NB4 (cell line): Measurements from ENCODE around the gene ZNF519.

Experiments
- DNase-seq: peaks from one replicate; pipeline ENCODE4 v3.0.0; 2010; ENCODE audit warnings: low read depth
- H3K4me3 ChIP-seq: one replicate; pipeline ENCODE4 v1.5.1; 2011; ENCODE audit warnings: mild to moderate bottlenecking, low read depth, low read length, moderate library complexity
- MYC ChIP-seq: IDR thresholded peaks from 2 replicates; pipeline ENCODE4 v1.6.1; 2011; ENCODE audit warnings: low read depth, low read length
- POLR2A ChIP-seq: IDR thresholded peaks from 2 replicates; pipeline ENCODE4 v1.6.1; 2011; ENCODE audit warnings: mild to moderate bottlenecking; ENCODE audit not compliant: insufficient read length; ENCODE audit errors: extremely low read depth
- TF ChIP-seq, protein P1 (sequence below): IDR thresholded peaks from 2 replicates; pipeline ENCODE4 v1.6.1; 2011; ENCODE audit warnings: low read depth, low read length
- TF ChIP-seq, protein P2 (sequence below): IDR thresholded peaks from one replicate; pipeline ENCODE4 v1.5.1; 2012; ENCODE audit warnings: low read depth, low read length

The ZNF519 gene

DNA sequence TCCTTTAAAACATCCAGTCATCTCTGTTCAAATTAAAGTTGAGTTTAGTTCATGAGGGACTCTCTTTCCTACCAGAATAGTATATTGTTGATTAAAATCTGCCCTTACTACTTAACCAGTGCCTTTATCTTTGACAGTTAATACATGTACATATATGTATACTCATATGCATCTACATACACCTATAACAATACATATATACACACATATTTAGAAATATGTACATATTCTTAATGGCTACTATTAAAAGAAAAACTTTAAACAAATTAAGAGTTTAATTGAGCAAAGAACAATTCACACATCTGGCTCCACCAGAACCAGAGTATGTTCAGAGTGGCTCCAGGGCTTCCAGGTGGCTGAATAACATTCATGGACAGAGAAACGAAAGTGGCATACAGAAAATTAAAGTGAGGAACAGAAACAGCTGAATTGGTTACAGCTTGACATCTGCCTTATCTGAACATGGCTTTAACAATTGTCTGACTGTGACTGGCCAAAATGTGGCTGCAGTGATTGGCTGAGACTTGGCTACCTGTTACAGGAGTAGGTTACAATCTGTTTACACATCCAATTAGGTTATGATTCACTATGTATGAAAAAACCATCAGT lies 38.8 kb downstream of the ZNF519 start:
- TF ChIP-seq POLR2A (no peak), MYC (no peak)
- TF ChIP-seq, protein P1, sequence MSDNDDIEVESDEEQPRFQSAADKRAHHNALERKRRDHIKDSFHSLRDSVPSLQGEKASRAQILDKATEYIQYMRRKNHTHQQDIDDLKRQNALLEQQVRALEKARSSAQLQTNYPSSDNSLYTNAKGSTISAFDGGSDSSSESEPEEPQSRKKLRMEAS = no peak
- TF ChIP-seq, protein P2, sequence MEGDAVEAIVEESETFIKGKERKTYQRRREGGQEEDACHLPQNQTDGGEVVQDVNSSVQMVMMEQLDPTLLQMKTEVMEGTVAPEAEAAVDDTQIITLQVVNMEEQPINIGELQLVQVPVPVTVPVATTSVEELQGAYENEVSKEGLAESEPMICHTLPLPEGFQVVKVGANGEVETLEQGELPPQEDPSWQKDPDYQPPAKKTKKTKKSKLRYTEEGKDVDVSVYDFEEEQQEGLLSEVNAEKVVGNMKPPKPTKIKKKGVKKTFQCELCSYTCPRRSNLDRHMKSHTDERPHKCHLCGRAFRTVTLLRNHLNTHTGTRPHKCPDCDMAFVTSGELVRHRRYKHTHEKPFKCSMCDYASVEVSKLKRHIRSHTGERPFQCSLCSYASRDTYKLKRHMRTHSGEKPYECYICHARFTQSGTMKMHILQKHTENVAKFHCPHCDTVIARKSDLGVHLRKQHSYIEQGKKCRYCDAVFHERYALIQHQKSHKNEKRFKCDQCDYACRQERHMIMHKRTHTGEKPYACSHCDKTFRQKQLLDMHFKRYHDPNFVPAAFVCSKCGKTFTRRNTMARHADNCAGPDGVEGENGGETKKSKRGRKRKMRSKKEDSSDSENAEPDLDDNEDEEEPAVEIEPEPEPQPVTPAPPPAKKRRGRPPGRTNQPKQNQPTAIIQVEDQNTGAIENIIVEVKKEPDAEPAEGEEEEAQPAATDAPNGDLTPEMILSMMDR = no peak
- no peak overlapping the region for H3K4me3 ChIP-seq
- no peak for DNase-seq

DNA sequence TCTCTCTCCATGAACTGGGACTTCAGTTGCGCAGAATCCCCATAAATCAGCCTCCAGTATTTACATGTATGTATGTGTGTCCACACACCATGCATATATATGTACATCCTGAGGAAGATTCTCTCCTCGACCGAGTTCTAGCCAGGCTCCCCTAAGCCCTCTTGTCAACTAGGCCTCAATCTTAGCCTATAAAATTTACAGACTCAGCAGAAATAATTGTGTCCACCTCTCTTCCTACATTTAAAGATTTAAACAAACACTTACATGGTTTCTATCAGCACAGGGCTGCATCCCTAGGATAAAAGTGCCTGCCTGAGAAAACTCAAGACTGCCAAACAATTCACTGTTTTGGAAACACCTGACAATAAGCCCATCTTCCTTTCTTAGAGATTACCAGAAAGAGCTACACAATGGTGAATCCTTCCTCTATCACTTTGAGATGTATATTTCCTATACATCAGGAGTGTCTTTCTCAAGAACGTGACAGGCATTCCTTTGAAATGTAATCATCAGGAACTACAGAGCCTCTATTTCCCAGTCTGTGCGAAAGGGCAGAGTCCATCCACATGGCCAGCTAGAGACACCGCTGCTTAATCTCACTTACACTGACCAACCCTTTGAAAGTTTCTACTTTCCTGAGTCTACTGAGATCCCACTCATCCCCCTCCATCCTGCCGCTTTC lies 39.5 kb downstream of the ZNF519 start:
- no peak overlapping the region for H3K4me3 ChIP-seq
- TF ChIP-seq, protein P2 = no peak
- no peak for TF ChIP-seq POLR2A
- TF ChIP-seq MYC = no peak
- TF ChIP-seq, protein P1 = no peak
- no peak for DNase-seq

DNA sequence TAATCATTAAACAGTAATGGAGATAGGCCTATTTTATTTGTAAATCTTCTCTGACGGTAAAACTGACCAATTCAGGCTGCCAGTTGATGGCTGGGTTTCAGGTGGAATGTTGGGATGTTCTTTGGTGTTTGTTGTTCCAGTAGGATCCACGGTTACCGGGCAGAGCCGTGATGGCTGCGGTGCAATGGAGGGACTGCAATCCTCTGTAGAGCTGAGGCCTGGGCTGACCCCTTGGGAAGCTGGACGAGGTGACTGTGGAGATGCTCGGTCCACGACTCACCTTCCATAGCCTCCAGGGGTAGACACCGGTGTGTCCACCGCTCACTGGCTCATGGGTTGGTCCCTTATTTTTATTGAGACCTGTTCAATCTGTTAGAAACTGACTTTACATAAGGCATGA lies 42.5 kb downstream of the ZNF519 start:
- no peak for TF ChIP-seq POLR2A
- TF ChIP-seq, protein P1 = no peak
- TF ChIP-seq, protein P2 = no peak
- no peak for TF ChIP-seq MYC
- DNase-seq = no peak
- no peak overlapping the region for H3K4me3 ChIP-seq

DNA sequence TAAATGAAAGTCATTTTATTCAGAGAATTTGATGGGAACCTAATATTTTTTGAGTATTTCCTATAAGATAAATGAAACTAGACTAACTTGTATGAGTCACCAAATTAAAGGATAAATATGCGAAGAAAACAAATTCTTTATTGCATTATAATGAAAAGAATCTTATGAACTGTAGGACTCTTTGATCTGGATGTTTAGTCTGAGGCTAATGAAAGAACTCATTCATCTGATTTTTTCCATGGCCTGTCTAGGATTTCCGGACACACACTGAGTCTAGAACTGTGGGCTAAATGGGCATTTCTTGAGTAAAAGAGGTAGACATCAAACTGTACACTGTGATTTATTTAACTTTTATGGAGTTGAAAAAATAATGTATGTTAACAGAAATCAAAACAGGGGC lies 43.0 kb downstream of the ZNF519 start:
- no peak for DNase-seq
- TF ChIP-seq, protein P1 = no peak
- TF ChIP-seq POLR2A (no peak), MYC (no peak)
- TF ChIP-seq, protein P2 = no peak
- H3K4me3 ChIP-seq = no peak overlapping the region

DNA sequence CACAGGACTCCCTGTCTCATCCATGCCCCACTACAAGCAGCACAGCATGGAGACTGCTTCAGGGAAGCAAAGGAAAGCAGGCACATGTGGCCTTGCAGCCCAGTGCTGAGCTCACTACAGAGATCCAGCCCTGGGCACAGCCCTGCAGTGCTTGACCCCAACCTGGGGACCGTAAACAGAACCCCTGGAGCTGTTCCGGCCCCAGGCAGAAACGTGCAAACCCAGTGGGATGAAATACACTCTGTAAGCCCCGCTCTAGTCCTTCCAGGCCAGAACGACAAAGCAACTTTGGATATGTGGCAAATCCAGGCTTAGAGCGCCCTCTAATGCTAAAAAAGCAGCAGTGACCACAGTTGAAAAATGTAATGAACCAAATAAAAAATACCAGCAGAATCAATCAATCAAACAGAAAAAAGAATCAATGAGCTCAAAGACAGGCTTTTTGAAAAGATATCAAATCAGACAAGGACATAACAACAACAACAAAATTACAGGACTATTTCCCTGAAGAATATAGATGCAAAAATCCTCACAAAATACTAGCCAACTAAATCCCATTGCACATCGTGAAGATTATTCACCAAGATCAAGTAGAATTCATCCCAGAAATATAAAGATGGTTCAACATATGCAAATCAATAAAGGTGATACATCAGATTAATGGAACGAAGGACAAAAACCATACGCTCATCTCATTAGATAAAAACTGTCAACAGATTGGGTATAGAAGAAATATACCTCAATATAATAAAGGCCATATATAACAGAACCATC lies 45.6 kb downstream of the ZNF519 start:
- no peak for TF ChIP-seq MYC
- TF ChIP-seq, protein P2 = peak; percentile 70
- TF ChIP-seq, protein P1 = no peak
- DNase-seq = peak; percentile 56
- no peak overlapping the region for H3K4me3 ChIP-seq
